Embryonic facial prominence (tissue), 1 donor: ENCODE measurements around the gene MON1B.
"Not testable (repeated sequence)": the region's sequence is repeated elsewhere in the genome, so short reads cannot be mapped to it uniquely, and the experiment has no call there.

ENCODE experiments used
- DNase-seq: peaks from one replicate; pipeline ENCODE4 v3.0.0-alpha.2; 2016; ENCODE audit errors: extremely low spot score

Gene MON1B

GRCh38 chr16:77190478-77191258 is at the start of gene MON1B:
Gene MON1B (plus strand): TSS chr16:77191190. CDS start chr16:77191486, 296 bp downstream.
- peak; percentile 98 for DNase-seq

DNA sequence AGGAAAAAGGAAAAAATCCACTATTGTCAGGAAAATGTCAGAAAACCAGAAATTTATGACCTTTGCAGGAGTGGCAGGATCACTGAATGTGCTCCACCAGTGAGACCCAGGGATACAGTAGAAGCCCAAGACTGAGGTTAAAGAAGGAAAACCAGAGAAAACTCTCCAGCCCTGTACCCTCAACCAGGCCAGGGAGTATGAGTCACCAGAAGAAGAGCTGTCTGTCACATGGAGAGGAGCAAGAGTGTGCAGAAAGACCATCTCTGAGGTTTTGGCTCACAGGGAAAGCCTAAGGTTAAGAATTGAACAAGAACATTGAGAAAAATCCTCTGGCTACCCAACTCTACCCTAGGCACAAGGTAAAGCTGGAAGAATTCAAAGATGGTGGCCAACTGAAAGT is 47.6 kb upstream of the MON1B start:
- no peak for DNase-seq

GRCh38 chr16:77148121-77148520 is 42.9 kb upstream of the MON1B start:
- no peak for DNase-seq

DNA sequence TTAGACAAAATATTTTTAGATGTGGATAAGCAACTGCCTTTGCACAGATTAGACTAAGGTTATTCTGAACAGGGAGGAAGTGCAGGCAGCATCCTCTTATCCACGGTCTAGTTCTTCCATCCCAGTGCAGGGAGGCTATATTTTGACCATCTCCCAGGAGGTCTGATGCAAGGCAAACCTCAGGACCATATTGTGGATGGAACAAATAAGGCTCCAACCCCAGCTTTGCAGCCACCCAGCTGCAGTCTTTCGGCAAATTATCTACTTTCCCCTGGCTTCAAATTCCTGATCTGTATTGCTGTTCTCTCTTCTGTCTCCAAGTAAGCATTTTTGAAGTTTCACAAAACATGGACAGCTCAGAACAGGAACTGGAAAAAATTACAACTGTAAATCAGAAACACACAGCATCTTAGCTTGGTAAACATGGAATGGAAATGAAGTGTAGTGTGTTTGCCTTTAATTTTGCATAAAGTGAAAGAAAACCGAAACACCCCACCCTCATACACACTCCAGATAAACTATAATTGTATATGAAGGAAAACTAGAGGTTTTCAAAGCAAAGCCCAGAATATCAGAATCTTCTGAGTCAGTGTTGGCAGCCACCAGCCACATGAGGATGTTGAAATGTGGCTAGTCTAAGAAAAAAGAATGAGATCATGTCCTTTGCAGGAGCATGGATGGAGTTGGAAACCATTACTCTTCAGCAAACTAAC is 33.5 kb upstream of the MON1B start:
- no peak for DNase-seq

DNA sequence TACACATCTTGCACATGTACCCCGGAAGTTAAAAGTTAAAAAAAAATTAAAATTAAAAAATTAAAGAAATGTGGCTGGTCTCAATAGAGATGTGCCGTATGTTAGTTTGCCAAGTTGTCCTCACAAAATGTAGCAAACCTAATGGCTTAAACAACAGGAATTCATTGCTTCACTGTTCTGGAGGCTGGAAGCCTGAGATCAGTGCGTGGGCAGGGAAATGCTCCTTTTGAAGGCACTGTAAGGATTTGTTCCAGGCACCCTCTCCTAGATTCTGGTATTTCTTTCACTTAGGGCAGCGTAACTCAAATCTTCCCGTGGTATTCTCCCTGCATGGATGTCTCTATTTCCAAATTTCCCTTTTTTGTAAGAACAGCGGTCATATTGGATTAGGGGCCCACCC is 32.7 kb upstream of the MON1B start:
- no peak for DNase-seq

- no peak for DNase-seq
Measured at GRCh38 chr16:77165006-77165405, 26.0 kb upstream of the MON1B start.

DNA sequence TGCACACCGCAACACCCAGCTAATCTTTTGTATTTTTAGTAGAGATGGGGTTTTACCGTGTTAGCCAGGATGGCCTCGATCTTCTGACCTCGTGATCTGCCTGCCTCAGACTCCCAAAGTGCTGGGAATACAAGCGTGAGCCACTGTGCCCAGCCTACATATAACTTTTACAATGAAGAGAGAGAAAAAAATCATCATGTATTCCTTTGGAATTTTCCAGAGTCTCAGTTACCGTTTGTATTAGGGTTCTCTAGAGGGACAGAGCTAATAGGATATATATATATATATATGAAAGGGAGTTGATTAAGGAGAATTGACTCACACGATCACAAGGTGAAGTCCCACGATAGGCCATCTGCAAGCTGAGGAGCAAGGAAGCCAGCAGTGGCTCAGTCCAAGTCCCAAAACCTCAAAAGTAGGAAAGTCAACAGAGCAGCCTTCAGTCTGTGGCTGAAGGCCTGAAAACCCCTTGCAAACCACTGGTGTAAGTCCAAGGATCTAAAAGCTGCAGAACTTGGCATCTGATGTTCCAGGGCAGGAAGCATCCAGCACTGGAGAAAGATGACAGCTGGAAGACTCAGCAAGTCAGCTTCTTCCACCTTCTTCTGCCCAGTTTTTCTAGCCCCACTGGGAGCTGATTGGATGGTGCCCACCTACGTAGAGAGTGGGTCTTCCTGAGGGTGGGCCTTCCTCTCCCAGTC is 25.3 kb upstream of the MON1B start:
- DNase-seq: not testable (repeated sequence)

DNA sequence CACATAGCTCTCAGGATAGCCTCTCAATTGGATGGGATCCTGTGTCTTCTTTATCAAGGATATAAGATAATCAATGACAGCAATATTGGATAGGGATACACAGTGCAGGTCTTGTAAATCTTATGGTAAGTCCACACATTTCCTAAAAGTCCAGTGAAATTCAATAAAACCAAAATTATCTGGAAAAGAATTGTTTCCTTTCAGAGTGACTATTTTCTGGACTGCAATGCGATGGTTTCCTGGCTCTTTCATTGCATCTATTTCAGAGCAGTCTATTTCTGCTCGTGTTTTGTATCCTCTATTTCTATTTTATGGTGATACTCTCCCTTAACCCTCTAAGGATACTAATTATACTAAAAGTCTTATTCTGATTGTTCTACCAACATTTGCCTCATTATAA is 24.3 kb upstream of the MON1B start:
- DNase-seq: no peak

GRCh38 chr16:77168901-77169300 is 22.1 kb upstream of the MON1B start:
- DNase-seq: no peak

DNA sequence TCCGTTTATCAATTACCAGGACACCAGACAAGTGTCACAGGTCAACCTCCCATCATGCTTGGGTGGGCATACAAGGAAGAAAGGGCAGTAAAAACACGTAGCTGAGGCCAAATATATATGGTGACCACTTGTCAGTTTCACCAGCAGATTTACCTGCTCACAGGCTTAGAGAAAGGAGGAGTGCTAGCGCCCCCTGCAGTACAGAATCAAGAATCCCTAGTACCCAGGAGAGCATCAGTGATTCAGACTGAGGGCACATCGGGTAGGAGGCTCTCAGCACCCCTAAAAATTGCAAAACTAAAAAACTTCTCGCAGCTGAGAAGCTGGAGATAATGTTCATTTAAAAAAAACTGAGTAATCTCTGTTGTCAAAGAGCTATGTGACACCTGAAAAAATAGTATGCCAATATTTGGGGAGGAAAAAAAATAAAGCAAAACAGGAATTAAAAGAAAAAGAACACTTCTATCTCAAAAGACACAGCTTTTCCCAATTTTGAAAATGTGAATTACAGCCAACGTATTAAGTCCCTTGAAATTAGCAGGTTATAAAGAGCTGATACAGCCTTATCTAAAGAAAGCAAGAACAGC is 21.2 kb upstream of the MON1B start:
- no peak for DNase-seq

- no peak for DNase-seq
Measured at GRCh38 chr16:77170805-77171204, 20.2 kb upstream of the MON1B start.

GRCh38 chr16:77171745-77172635 is 19.0 kb upstream of the MON1B start:
- peak; percentile 35 for DNase-seq

DNA sequence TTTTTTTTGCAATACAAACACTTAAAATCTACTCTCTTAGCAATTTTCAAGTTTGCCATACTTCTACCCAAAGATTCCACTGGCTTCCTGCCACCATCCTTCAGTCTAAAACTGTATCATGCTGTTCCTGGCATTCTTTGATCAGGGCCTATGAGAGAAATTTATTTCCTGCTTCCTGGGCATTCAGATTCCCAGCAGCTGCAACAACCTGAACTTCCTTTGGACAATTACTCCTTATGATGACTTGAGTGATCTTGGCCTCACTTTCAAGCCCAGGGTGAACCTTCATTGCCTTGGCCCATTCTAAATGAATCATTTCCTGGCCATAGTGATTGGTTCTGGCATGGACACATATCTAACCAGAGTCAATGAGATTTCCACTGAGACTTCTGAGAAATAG is 18.0 kb upstream of the MON1B start:
- DNase-seq: no peak

DNA sequence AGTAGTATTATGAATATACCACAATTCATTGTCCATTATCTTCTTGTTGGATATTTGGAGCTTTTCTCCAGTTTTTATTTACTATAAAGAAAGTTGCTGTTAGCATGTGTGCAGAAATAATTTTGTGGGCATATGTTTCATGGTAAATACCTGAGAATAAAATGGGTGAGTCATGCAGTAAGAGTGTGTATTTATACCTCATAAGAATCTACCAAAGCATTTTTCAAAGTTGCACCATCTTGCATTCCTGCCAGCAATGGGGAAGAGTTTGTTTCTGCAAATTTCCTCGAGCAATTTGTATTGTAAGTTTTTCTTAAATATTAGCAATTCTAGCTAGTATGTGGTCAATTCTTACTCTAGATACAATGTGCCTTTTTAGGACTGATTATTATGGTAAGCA is 7.9 kb upstream of the MON1B start:
- DNase-seq: no peak

GRCh38 chr16:77186298-77186697 is 4.7 kb upstream of the MON1B start:
- DNase-seq: not testable (repeated sequence)

- DNase-seq: no peak
Measured at GRCh38 chr16:77190190-77190477, 856 bp upstream of the MON1B start.

- DNase-seq: no peak
Measured at GRCh38 chr16:77191259-77191969, 424 bp downstream of the MON1B start.

DNA sequence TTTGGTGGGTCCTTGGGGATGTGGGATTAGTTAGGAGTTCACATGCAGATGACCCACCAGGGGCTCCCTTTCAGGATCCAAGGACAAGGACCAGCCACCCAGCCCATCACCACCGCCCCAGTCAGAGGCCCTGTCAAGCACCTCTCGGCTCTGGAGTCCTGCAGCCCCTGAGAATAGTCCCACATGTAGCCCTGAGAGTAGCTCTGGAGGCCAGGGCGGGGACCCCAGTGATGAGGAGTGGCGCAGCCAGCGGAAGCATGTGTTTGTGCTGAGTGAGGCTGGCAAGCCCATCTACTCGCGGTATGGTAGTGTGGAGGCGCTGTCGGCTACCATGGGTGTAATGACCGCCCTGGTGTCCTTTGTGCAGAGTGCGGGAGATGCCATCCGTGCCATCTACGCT is 2.4 kb downstream of the MON1B start:
- no peak for DNase-seq

DNA sequence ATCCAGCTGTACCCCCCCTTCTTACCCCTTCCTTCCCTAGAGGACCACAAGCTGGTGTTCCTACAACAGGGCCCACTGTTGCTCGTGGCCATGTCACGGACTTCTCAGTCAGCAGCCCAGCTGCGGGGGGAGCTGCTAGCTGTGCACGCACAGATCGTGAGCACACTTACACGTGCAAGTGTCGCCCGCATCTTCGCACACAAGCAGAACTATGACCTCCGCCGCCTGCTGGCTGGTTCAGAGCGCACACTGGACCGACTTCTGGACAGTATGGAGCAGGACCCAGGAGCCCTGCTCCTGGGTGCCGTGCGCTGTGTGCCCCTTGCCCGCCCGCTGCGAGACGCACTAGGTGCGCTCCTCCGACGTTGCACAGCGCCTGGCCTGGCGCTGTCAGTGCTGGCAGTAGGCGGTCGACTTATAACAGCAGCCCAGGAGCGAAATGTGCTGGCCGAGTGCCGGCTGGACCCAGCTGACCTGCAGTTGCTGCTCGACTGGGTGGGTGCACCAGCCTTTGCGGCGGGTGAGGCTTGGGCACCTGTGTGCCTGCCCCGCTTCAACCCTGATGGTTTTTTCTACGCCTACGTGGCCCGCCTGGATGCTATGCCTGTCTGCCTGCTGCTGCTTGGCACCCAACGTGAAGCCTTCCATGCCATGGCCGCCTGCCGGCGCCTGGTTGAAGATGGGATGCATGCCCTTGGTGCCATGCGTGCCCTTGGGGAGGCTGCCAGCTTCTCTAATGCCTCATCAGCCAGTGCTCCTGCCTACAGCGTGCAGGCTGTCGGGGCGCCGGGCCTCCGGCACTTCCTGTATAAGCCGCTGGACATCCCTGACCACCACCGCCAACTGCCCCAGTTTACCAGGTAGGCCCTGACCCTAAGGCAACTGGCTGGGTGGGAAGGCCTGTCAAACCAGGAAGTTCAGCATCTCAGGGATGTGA is 3.6 kb downstream of the MON1B start:
- no peak for DNase-seq

DNA sequence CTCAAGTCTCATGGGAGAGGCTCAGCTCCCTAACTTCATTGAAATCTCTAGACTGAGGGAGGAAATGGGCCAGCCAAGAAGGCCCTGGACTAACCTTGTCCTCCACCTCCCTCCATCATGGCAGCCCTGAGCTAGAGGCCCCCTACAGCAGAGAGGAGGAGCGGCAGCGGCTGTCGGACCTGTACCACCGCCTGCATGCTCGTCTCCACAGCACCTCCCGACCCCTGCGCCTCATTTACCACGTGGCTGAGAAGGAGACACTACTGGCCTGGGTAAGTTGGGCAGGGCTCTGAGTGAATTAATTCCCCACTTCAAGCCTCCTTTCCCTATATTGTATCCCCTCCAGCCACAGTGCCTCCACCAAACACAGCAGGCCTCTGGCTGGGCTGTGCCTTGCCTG is 4.4 kb downstream of the MON1B start:
- no peak for DNase-seq
